HCT116 (cell line): ENCODE measurements around the gene GAL. TPM values are rescaled to one million over a fixed set of nuclear protein-coding genes. Genes with fewer than 3 reads are reported as not detected.

Experiments
- ATAC-seq: fragments of 200-7000 bp; cut with Tn5 transposase; 2 replicates; pipeline ENCODE4 v1.9.1; 2020; ENCODE audit warnings: mild to moderate bottlenecking, moderate library complexity
- BruUV-seq: library from RNA; stranded (reverse); fragments of 400-500 nt; replicated peaks from 2 replicates; lab custom pipeline; 2021; lab: Mats Ljungman, UMichigan
- CTCF ChIA-PET: fragments of 300-600 bp; sonication (Branson Sonifier 250); formaldehyde crosslinking; loops from one replicate; lab custom pipeline; 2021; ENCODE audit warnings: antibody characterized with exemption; lab: Charles Lee
- POLR2A ChIA-PET: fragments of 300-600, 350-600 bp; sonication (Branson Sonifier 250); formaldehyde crosslinking; loops from one replicate; lab custom pipeline; 2021; ENCODE audit warnings: antibody characterized with exemption; lab: Charles Lee
- RAD21 ChIA-PET, 2 experiments: fragments of 300-600 bp; sonication (Branson Sonifier 250); formaldehyde crosslinking; loops; one replicate each; lab custom pipeline; 2023; ENCODE audit warnings: low total read pairs in 2 of 2; ENCODE audit not compliant: uncharacterized antibody in 2 of 2, unreplicated experiment in 2 of 2, low non-redundant PET in 1 of 2; lab: Charles Lee
- DNase-seq: peaks from one replicate; pipeline ENCODE4 v3.0.0-alpha.2; 2010; ENCODE audit warnings: low read depth, low spot score
- H2AFZ ChIP-seq: fragments of 200-600 bp; shearing (Covaris generic), sonication (generic); 2 replicates; pipeline ENCODE4 v1.6.1; 2017; ENCODE audit warnings: low read depth, mixed run types, mixed read lengths, antibody characterized with exemption, low read length; ENCODE audit not compliant: poor library complexity, severe bottlenecking
- H3K27ac ChIP-seq: 2 replicates; pipeline ENCODE4 v1.5.1; 2012; ENCODE audit warnings: low read depth, low read length
- H3K27me3 ChIP-seq: fragments of 200-600 bp; sonication (generic); 2 replicates; pipeline ENCODE4 v1.6.1; 2016; ENCODE audit warnings: mixed run types, low read length, mixed read lengths; ENCODE audit not compliant: insufficient read depth
- H3K36me3 ChIP-seq, 2 experiments: fragments of 200-500 bp in 1 of 2; fragments of 200-600 bp in 1 of 2; sonication (Bioruptor generic) in 1 of 2; sonication (generic) in 1 of 2; 2 replicates each; pipeline versions ENCODE4 v1.5.1 to v1.6.1; 2014 to 2016; ENCODE audit warnings: low read length in 2 of 2, inconsistent platforms in 1 of 2, mixed read lengths in 1 of 2, mixed run types in 1 of 2; ENCODE audit not compliant: insufficient read depth in 2 of 2, control insufficient read depth in 1 of 2
- H3K4me1 ChIP-seq, 2 experiments: fragments of 200-600 bp in 1 of 2; sonication (generic) in 1 of 2; 2 replicates each; pipeline versions ENCODE4 v1.5.1 to v1.6.1; 2012 to 2017; ENCODE audit warnings: low read length in 2 of 2, inconsistent platforms in 1 of 2, mild to moderate bottlenecking in 1 of 2, mixed read lengths in 1 of 2, mixed run types in 1 of 2, moderate library complexity in 1 of 2; ENCODE audit not compliant: insufficient read depth in 2 of 2, control insufficient read depth in 1 of 2
- H3K4me2 ChIP-seq: fragments of 200-600 bp; sonication (generic); 2 replicates; pipeline ENCODE4 v1.6.1; 2017; ENCODE audit warnings: mixed run types, low read length, mixed read lengths
- H3K4me3 ChIP-seq, 2 experiments: fragments of 200-600 bp in 1 of 2; sonication (generic) in 1 of 2; replicated peaks in 1 of 2; 2 replicates each; pipeline ENCODE4 v1.5.1; 2011 to 2016; ENCODE audit warnings: low read length in 2 of 2, control low read depth in 1 of 2, low read depth in 1 of 2, mild to moderate bottlenecking in 1 of 2, mixed read lengths in 1 of 2, mixed run types in 1 of 2
- H3K79me2 ChIP-seq: fragments of 200-600 bp; sonication (generic); 2 replicates; pipeline ENCODE4 v1.6.1; 2017; ENCODE audit warnings: mild to moderate bottlenecking, mixed run types, low read length, moderate library complexity, mixed read lengths; ENCODE audit not compliant: insufficient read depth
- H3K9ac ChIP-seq: fragments of 200-600 bp; sonication (generic); 2 replicates; pipeline ENCODE4 v1.6.1; 2016; ENCODE audit warnings: low read length, mixed read lengths
- H3K9me2 ChIP-seq: fragments of 200-600 bp; sonication (generic), shearing (Covaris generic); 2 replicates; pipeline ENCODE4 v1.6.1; 2017; ENCODE audit warnings: mixed run types, mild to moderate bottlenecking, moderate library complexity; ENCODE audit not compliant: insufficient read depth
- H3K9me3 ChIP-seq, 2 experiments: fragments of 200-500 bp in 1 of 2; fragments of 200-600 bp in 1 of 2; sonication (Bioruptor generic) in 1 of 2; sonication (generic) in 1 of 2; 2 replicates each; pipeline ENCODE4 v1.6.1; 2014 to 2017; ENCODE audit warnings: low read length in 2 of 2, mixed read lengths in 2 of 2, inconsistent platforms in 1 of 2, low read depth in 1 of 2, mild to moderate bottlenecking in 1 of 2, mixed run types in 1 of 2, moderate library complexity in 1 of 2; ENCODE audit not compliant: control insufficient read depth in 1 of 2, insufficient read depth in 1 of 2
- H4K20me1 ChIP-seq: fragments of 200-600 bp; sonication (generic), shearing (Covaris generic); 2 replicates; pipeline ENCODE4 v1.6.1; 2017; ENCODE audit warnings: mixed run types, mild to moderate bottlenecking, moderate library complexity; ENCODE audit not compliant: insufficient read depth
- CBX3 ChIP-seq: IDR thresholded peaks from 2 replicates; pipeline ENCODE4 v1.6.1; 2012; ENCODE audit warnings: low read depth
- CEBPB ChIP-seq: IDR thresholded peaks from 2 replicates; pipeline ENCODE4 v1.6.1; 2012; ENCODE audit warnings: low read depth
- EZH2 ChIP-seq: fragments of 200-600 bp; sonication (generic); IDR thresholded peaks from 2 replicates; pipeline ENCODE4 v1.6.1; 2017; ENCODE audit warnings: antibody characterized with exemption, mixed run types
- FOSL1 ChIP-seq: IDR thresholded peaks from 2 replicates; pipeline ENCODE4 v1.6.1; 2012; ENCODE audit warnings: low read depth
- JUND ChIP-seq: IDR thresholded peaks from 2 replicates; pipeline ENCODE4 v1.6.1; 2012
- POLR2A ChIP-seq: IDR thresholded peaks from 2 replicates; pipeline ENCODE4 v1.7.0; 2011; ENCODE audit warnings: borderline replicate concordance; ENCODE audit not compliant: insufficient read depth, insufficient read length; ENCODE audit errors: extremely low read depth
- RAD21 ChIP-seq: IDR thresholded peaks from 2 replicates; pipeline ENCODE4 v1.6.1; 2012; ENCODE audit warnings: low read depth, mild to moderate bottlenecking
- SIN3A ChIP-seq: IDR thresholded peaks from 2 replicates; pipeline ENCODE4 v1.6.1; 2012; ENCODE audit warnings: low read depth
- TCF7L2 ChIP-seq: IDR thresholded peaks from 2 replicates; pipeline ENCODE4 v1.7.0; 2011; ENCODE audit warnings: borderline replicate concordance, inconsistent platforms; ENCODE audit not compliant: insufficient read depth, insufficient read length; ENCODE audit errors: extremely low read depth
- YY1 ChIP-seq: IDR thresholded peaks from 2 replicates; pipeline ENCODE4 v1.6.1; 2011; ENCODE audit warnings: low read length, low read depth, moderate library complexity, mild to moderate bottlenecking; ENCODE audit not compliant: insufficient replicate concordance; ENCODE audit errors: extremely low read depth
- ZFX ChIP-seq: fragments of 450-650 bp; IDR thresholded peaks from 2 replicates; pipeline ENCODE4 v1.6.1; 2017
- ZNF274 ChIP-seq: fragments of 200-500 bp; sonication (Bioruptor generic); IDR thresholded peaks from 2 replicates; pipeline ENCODE4 v1.6.1; 2014; ENCODE audit warnings: mild to moderate bottlenecking, low read depth, low read length, inconsistent platforms
- intact Hi-C: fragments of 100-400 bp; cut with micrococcal nuclease; formaldehyde crosslinking; loops from 2 replicates; pipeline ENCODE4 v1.10.0; 2022
- total RNA-seq: library from RNA; stranded (reverse); gene quantifications from one replicate; pipeline ENCODE4 v1.2.1, GENCODE V29; 2021; ENCODE audit not compliant: unreplicated experiment
- TF ChIP-seq, protein P1 (sequence below): IDR thresholded peaks from 2 replicates; pipeline ENCODE4 v1.6.1; 2012
- TF ChIP-seq, protein P2 (sequence below): IDR thresholded peaks from 2 replicates; pipeline ENCODE4 v1.6.1; 2012
- TF ChIP-seq, protein P3 (sequence below): IDR thresholded peaks from 2 replicates; pipeline ENCODE4 v1.6.1; 2012; ENCODE audit warnings: low read depth

The GAL gene
- total RNA-seq, 1 experiment from 2014 or later: 83.1 TPM

DNA sequence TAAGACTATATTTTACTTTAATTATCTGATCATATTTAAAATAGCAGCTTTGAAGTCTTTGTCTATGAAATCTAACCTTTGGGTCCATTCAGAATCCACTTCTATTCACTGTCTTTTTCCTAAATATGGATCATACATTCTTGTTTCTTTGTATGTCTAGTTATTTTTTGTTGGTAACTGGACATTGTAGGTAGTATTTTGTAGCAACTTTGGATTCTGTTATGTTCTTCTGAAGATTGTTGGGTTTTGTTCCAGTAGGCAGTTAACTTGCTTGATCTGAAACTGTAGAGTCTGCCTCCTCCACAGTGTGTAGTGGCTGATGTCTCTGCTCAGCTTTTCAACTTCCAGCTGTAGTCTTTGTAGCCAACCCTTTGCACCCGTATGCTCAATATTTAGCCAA is 37.5 kb upstream of the GAL start:
- TF ChIP-seq TCF7L2 (no peak), POLR2A (no peak), ZNF274 (no peak), CBX3 (peak; percentile 51; the same call in 1 of the 2 replicates), SIN3A (no peak), FOSL1 (no peak)
- Histone ChIP-seq H3K27me3 (no peaks in the 10 kb centered on the region), H3K79me2 (no peaks in the 10 kb centered on the region), H3K9me2 (no peaks in the 10 kb centered on the region), H3K9me3 (peaks cover 5 to 6% of the 10 kb centered on the region in 2 experiments; a peak in 2 of 4 replicates), H3K4me3 (no peak overlapping the region), H3K27ac (no peak overlapping the region), H3K9ac (no peak overlapping the region), H3K4me1 (no peaks in the 10 kb centered on the region), H4K20me1 (no peaks in the 10 kb centered on the region), H2AFZ (no peak overlapping the region), H3K36me3 (no peaks in the 10 kb centered on the region), H3K4me2 (no peak overlapping the region)
- DNase-seq (no peak), ATAC-seq (no peak)
- RAD21 ChIA-PET: no interaction called here
- intact Hi-C loops: no loop called here
- BruUV-seq: no TSS peak
- CTCF ChIA-PET: no interaction called here
- POLR2A ChIA-PET: no interaction called here

DNA sequence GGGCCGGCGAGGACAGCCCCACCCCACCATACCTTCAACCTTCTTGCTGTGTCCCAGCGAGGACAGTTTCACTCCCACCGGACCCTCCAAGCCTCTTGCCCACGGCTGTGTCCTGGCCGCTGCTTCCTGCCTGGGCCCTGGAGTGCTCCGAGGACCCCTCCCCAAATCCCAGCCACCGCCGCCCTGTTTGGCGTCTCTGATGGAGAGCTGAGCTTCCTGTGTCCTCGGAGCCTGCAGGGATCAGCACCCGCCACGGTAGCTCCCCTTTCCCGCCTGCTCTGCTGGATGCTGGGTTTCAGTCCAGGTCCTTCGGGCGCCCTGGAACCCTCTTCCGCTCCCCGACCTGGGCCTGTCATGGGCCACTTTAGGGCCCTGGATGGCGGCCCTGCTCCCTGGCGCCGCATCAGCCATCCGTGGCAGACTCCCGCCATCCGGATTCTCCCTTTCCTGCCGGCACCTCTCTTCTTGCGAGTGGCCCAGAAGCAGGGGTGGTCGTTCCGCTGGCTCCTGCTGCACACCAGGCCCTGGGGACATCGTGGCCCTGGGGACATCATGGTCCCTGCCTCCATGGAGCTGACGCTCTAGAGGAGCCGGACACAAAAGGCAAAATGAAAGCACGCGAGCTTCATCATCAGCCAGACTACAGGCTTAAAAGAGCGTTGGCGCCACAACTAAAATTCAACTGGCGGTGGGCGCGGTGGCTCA is 34.3 kb upstream of the GAL start:
- ATAC-seq (no peak), DNase-seq (no peak)
- ChIA-PET POLR2A (no interaction called here), CTCF (interaction anchor here (1.1 kb wide), 1 partner anchor 17 kb away, joined by 3 read pairs; no protein-coding TSS in a partner anchor), RAD21 (no interaction called here)
- intact Hi-C loops: no loop called here
- Histone ChIP-seq H3K9me2 (no peaks in the 10 kb centered on the region), H3K36me3 (no peaks in the 10 kb centered on the region), H3K4me3 (no peak overlapping the region), H2AFZ (no peak overlapping the region), H3K4me1 (no peaks in the 10 kb centered on the region), H3K79me2 (no peaks in the 10 kb centered on the region), H4K20me1 (no peaks in the 10 kb centered on the region), H3K9me3 (peaks cover 5 to 6% of the 10 kb centered on the region in 2 experiments; a peak in 2 of 4 replicates), H3K27ac (no peak overlapping the region), H3K9ac (no peak overlapping the region), H3K4me2 (no peak overlapping the region), H3K27me3 (no peaks in the 10 kb centered on the region)
- BruUV-seq: no TSS peak
- TF ChIP-seq EZH2 (no peak), JUND (no peak), SIN3A (no peak), YY1 (no peak), TCF7L2 (no peak), ZNF274 (no peak), ZFX (no peak), CEBPB (no peak), RAD21 (no peak)
- TF ChIP-seq, protein P1, sequence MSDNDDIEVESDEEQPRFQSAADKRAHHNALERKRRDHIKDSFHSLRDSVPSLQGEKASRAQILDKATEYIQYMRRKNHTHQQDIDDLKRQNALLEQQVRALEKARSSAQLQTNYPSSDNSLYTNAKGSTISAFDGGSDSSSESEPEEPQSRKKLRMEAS: no peak
- TF ChIP-seq, protein P2, sequence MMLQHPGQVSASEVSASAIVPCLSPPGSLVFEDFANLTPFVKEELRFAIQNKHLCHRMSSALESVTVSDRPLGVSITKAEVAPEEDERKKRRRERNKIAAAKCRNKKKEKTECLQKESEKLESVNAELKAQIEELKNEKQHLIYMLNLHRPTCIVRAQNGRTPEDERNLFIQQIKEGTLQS: no peak
- TF ChIP-seq, protein P3, sequence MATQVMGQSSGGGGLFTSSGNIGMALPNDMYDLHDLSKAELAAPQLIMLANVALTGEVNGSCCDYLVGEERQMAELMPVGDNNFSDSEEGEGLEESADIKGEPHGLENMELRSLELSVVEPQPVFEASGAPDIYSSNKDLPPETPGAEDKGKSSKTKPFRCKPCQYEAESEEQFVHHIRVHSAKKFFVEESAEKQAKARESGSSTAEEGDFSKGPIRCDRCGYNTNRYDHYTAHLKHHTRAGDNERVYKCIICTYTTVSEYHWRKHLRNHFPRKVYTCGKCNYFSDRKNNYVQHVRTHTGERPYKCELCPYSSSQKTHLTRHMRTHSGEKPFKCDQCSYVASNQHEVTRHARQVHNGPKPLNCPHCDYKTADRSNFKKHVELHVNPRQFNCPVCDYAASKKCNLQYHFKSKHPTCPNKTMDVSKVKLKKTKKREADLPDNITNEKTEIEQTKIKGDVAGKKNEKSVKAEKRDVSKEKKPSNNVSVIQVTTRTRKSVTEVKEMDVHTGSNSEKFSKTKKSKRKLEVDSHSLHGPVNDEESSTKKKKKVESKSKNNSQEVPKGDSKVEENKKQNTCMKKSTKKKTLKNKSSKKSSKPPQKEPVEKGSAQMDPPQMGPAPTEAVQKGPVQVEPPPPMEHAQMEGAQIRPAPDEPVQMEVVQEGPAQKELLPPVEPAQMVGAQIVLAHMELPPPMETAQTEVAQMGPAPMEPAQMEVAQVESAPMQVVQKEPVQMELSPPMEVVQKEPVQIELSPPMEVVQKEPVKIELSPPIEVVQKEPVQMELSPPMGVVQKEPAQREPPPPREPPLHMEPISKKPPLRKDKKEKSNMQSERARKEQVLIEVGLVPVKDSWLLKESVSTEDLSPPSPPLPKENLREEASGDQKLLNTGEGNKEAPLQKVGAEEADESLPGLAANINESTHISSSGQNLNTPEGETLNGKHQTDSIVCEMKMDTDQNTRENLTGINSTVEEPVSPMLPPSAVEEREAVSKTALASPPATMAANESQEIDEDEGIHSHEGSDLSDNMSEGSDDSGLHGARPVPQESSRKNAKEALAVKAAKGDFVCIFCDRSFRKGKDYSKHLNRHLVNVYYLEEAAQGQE: no peak
